NCI-H510A (cell line): ENCODE results near the gene MID1.

Experiments
- DNase-seq: peaks from one replicate; lab custom pipeline; 2025; lab: John Stamatoyannopoulos, UW

The MID1 gene

DNA sequence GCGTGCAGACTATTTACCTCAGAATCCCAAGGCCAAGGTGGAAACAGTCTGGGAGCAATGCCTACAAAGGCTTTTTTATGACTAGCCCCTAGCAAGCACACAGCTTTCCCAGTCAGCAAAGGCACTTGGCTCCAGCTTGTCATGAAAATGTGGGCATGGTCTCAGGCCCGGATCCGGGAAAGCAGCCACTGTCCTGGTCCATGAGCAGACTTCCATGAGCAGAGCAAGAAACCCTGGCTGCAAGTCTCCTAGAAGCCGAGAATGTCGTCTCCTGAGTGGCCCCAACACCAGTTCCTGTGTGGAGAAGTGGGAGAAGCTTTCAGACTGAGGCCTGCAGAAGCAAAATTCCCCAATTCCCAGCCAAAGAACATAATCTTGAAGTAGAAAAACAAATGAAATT is 190.5 kb downstream of the MID1 start:
- no peak for DNase-seq

DNA sequence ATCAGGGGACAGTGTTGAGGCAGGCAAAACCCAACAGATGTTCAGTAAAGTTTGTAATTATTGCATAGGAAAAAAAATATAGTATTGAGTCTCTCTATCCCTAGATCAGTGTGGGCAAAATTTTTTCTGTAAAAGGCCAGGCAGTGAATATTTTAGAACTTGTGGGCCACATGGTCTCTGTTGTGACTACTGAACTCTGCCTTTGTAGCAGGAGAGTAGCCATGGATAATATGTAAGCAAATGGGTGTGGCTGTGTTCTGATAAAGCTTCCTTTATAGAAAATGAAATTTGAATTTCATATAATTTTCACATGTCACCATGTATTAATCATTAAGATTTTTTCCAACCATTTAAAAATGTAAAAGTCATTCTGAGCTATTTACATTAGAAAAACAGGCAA is 193.1 kb downstream of the MID1 start:
- DNase-seq: no peak

GRCh38 chrX:10423716-10424115 is 196.7 kb downstream of the MID1 start:
- no peak for DNase-seq

GRCh38 chrX:10420134-10420533 is 200.3 kb downstream of the MID1 start:
- no peak for DNase-seq

DNA sequence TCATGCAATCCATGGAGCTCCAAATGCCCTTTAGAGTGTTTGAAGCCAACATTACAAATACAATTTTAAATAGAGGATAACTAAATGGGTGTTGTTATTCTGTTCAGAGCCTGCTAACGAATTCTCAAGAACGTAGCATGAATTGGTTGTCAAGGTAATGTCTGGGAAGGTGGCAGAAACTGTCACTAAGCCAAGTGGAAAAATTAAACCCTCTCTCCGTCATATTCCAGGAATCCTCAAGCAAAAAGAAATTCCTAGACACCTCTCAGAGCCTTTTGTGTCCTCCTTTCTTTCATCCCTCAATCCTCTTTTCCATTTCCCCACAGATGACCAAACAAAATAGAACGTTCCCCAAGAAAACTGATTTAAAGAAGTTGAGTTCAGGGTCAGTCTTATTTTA is 204.0 kb downstream of the MID1 start:
- DNase-seq: no peak

DNA sequence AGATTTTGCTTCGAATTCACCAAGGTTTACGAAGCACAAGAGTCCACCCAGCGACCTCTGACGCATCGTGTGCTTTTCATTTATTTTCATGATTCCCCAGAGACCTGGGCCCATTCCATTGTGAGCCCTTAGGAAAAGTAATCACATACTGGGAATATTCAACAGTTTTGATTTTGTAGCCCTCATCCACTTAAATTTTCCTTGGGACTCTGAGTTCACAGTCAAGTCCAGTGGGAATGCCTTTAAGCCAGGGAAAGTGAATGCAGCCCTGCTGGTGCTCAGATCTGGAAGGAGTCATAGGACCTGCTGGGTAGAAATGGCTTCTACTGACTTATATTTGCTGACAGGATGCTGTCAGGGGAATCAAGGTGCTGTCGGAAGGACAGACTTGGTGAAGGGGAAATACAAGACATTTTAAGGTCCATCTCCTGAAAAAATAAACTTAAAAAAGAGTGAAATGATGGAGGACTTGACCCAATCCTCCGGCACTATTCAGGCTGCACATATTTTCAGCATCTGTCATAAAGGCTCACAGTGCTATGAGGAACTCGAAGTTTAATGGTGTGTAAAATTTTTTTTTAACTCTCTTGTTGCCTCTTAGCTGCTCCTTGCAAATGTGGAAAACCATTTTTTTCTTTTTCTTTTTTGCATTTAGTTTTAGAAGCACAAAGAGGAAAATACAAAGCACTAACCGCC is 204.9 kb downstream of the MID1 start:
- DNase-seq: no peak

- DNase-seq: no peak
These were observed 205.5 kb downstream of the MID1 start for GRCh38 chrX:10414862-10415261.

GRCh38 chrX:10414156-10414824 is 206.1 kb downstream of the MID1 start:
- DNase-seq: no peak

DNA sequence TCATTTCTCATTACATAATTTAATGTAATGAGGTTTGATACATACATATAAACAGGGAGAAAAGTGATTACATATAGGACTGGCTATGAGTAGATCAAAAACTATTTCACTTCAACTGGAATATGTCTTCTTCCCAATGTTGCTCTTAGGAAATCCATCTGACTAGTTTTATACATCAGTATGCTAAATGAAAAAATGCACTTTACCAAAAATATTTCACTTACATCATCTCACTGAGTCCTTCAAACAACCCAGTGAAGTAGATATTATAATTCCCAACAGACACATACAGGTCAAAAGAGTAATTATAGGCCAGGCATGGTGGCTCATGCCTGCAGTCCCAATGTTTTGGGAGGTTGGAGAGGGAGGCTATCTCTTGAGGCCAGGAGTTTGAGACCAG is 215.9 kb downstream of the MID1 start:
- DNase-seq: no peak

DNA sequence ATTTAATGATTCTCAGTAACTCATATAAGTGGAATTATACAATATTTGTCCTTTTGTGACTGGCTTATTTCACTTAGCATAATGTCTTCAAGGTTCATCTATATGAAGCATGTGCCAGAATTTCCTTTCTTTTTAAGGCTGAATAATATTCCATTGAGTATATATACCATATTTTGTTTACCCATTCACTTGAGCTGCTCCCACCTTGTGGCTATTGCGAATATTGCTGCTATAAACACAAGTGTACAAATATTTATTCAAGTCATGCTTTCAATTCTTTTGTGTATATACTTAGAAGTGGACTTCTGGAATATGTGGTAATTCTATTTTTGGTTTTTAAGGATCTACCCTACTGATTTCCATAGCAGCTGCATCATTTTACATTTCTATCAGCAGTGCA is 219.1 kb downstream of the MID1 start:
- no peak for DNase-seq

- no peak for DNase-seq
These were observed 221.2 kb downstream of the MID1 start for GRCh38 chrX:10399043-10399741.

DNA sequence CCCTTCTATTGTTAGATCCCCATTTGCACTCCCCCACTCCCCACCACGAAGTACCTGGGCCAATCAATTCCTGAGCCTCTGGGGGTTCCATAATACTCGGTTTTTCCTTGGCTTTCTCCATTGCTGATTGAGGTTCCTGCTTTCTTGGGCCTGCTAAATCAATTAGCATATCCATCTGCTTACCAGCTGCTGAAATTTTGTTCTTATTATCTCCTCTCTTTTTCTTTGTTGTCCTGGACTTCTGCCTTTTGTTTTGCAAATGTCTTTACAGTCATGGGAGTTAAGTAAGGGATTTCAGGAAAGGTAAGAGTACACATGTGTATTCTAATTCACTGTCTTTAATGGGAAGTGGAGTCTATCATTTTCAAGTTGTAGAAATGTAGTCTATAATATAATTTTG is 222.2 kb downstream of the MID1 start:
- no peak for DNase-seq

DNA sequence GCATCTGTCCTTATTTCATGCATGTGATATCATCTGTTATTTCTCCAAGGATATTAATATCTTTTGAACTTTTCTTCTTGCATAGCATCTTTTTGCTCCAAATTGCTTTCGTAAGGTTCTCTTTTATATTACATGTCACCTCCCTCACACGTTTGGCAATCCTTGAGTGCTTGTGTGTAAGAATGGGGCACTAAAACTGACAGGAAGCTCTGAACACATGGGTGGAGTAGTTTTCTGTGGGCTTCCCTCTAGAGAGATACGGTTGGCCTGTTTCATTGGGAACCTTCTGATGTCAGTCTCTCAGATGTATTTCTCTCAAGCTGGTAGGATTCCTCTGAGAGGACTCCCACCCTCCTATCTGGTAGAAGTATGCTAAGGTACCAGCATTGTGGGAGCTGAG is 223.0 kb downstream of the MID1 start:
- DNase-seq: no peak

DNA sequence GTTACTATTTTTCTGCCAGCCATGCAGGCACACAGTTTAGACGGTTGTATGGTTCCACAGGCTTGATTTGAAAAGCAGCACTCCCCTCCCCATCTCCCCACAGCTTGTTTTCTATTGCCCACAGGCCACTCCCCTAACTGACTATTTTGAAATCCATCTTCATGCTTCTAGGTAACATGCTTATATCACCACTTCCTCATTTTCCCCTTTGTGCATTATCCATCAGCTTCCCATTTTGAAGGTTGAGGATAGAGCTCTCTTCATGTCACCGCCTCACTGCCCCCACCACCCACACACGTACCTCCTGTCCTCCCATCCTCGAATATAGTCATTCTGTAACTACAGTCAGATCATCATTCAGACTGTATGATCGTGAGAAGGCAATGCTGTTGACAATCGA is 224.7 kb downstream of the MID1 start:
- DNase-seq: no peak
